NCI-H774 (cell line): Measurements from ENCODE around the gene PFDN2.
A peak's percentile ranks its signal among the peaks of the same experiment; 100 is the strongest.

ENCODE experiments used
- DNase-seq: peaks from one replicate; lab custom pipeline; 2025; lab: John Stamatoyannopoulos, UW

Gene PFDN2, protein sequence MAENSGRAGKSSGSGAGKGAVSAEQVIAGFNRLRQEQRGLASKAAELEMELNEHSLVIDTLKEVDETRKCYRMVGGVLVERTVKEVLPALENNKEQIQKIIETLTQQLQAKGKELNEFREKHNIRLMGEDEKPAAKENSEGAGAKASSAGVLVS

DNA sequence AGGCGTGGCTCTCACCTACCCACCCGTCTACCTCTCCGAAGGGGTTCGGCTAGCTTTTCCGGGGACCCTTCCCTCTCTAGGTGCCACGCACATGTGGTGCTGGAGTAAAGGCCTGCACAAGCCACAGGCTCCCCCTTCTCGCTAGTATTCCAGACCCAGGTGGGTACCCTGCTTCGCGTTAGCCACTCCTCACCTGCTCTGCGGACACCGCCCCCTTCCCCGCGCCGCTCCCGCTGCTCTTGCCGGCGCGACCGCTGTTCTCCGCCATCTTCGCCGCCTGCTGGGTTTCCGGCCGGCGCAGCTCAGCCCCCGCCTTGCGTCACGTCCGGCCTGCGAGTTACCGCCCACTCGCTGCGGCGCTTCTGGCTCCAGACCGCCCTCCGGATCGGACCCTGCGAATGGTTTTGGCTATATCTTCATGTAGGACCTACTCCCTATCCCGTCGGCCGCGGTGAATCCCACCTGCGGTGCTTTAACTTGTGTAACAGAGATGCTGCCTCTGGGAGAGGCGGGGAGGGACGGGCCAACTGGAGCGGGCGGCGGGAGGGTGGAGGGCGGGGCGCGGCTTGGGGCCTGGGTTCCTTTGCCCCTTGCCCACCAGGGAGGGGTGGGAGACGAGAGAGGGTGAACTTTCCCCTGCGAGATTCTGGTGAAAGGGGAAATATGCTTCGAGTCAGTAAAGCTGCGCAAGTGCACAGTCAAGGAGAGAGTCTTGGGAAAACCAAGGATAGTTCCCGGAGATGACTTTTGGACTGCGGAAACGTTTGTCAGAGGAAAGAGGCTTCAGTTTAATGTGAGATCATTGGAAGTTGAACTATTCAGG lies at the start of gene PFDN2, which contains the start of gene NIT1:
PFDN2 (minus strand) TSS at position 279 of the 823 bp plus-strand sequence; CDS start at position 268, 11 bp downstream.
NIT1 (plus strand) TSS at position 347 of the 823 bp plus-strand sequence; CDS start at position 419, 72 bp downstream.
- DNase-seq = peak; percentile 78

DNA sequence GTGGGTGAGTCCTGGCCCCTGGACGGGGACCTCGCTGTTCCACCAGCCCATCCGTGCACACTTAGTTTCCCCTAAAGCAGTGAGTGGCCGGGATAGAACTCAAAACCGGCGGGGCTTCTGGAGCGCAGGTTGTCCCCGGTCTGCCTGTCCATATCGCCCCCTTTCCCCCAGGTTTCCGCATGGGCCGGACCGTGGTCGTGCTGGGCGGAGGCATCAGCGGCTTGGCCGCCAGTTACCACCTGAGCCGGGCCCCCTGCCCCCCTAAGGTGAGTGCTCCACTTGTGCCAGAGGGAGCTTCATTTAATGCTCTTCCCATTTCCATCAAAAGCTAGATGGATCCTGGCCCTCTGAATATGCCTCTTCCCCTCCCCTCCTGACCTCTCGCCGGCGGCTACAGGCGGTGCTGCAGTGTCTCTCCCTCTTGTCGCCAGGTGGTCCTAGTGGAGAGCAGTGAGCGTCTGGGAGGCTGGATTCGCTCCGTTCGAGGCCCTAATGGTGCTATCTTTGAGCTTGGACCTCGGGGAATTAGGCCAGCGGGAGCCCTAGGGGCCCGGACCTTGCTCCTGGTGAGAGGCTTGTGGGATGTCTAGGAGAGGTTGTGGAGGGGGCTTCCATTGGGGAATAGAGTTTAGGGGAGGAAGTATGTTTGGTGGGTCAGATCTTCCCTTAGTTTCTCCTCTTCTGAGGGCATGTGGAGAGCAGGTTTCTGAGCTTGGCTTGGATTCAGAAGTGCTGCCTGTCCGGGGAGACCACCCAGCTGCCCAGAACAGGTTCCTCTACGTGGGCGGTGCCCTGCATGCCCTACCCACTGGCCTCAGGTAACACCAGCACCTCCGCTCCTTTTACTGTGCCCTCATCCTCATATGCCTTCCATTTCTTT lies 49.1 kb upstream of the PFDN2 start:
- no peak for DNase-seq

DNA sequence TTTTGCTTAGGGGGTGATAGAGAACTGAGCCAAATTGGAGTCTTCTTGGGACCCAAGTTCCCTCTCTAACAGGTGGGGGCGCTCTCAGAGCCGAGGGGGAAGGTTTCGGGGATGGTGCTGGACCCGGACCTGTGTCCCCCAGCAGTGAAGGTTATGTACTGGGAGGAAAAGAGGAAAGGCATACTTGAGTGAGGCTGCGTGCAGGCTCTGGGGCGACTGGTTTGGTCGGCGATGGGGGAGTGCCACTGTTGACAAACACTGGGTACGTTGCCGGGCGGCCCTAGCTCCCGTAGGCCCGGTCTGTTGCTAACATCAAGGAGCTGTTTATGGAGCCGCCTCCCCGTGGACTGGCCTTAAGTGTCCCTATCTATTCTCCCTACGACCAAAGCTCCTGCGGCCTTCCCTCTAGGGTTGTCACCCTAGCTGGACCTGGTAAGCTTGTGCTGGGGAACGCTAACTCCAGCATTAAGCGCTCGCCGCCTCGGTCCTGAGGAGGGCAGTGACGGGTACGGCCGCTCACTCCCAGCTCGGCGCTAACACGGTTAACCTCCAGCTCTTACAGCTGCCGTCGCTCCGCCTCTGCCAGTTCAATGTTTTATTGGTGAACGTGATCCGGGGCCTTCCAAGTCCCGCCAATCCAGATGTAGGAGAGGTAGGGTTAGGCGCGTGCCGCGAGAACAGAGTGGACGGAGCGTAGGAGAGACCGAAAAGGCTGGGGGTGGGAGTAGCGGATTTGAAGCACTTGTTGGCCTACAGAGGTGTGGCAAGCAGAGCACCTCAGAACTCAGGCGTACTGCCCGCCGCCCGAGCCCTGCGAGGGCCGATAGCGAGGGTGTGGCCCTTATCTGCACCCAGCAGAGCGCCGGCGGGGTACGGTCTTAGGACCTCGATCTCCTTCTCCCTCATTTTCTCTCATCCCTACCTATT lies 48.2 kb upstream of the PFDN2 start, which contains the start of gene PPOX:
PPOX (plus strand) TSS at position 685 of the 927 bp plus-strand sequence. CDS start 422 bp downstream, outside the sequence.
- DNase-seq = peak; percentile 97

DNA sequence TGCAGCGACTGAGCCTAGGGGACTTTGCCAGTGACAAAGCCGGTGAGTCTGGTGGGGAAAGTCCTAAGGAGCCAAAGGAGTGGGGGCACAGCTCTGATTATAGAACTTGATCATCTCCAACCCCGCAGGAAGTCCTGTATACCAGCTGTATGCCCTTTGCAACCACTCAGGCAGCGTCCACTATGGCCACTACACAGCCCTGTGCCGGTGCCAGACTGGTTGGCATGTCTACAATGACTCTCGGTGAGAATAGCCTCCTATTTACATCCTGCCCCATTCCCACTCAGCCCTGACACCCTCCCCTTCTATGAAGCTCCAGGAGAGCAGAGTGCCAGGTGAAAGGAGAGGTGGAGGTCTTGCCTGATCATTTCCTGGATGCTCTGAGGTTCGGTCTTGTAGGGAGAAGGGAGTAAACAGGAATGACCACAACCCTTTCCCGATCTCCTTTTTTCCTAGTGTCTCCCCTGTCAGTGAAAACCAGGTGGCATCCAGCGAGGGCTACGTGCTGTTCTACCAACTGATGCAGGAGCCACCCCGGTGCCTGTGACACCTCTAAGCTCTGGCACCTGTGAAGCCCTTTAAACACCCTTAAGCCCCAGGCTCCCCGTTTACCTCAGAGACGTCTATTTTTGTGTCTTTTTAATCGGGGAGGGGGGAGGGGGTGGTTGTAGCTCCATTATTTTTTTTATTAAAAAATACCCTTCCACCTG lies 47.2 kb upstream of the PFDN2 start:
- DNase-seq = no peak

DNA sequence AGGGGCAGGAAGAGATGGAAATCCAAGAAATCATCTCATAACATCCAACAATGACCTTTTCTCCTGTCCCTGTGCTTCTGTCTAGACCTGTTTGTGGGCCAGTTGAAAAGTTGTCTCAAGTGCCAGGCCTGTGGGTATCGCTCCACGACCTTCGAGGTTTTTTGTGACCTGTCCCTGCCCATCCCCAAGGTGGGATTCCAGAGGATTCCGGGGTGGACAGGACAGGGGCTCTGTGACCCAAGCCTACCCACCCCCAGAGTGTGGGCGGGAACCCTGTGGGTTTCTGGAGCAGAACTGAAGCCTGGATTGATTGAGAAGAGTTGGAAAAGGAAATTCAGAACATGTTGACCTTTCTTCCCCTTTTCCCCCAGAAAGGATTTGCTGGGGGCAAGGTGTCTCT lies 46.0 kb upstream of the PFDN2 start:
- DNase-seq = no peak

DNA sequence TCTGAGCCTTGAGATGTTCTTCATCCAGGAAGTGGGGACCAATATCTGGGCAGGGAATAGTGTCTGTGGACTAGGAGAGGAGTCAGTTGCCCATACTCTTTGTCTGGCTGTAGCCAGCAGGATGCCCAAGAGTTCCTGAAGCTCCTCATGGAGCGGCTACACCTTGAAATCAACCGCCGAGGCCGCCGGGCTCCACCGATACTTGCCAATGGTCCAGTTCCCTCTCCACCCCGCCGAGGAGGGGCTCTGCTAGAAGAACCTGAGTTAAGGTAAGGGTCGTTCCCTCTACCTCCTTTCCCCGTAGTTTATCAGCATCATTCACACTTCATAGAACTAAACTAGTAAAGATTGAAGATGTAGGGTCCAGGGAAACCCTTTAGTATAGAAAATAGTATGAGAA lies 45.0 kb upstream of the PFDN2 start:
- no peak for DNase-seq

DNA sequence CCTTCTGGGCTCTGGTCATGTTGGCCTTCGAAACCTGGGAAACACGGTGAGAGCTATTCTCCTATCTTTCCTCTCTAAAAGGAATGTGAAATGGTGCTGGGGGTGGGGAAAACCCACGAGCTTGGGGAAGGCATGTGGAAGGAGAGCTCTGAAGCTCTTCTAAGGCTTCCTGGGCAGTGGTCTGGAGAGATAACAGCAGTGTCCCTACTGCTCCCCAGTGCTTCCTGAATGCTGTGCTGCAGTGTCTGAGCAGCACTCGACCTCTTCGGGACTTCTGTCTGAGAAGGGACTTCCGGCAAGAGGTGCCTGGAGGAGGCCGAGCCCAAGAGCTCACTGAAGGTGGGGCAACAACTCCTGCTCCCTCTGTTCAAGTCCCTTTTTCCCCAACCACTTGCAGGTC lies 44.2 kb upstream of the PFDN2 start:
- DNase-seq = no peak

DNA sequence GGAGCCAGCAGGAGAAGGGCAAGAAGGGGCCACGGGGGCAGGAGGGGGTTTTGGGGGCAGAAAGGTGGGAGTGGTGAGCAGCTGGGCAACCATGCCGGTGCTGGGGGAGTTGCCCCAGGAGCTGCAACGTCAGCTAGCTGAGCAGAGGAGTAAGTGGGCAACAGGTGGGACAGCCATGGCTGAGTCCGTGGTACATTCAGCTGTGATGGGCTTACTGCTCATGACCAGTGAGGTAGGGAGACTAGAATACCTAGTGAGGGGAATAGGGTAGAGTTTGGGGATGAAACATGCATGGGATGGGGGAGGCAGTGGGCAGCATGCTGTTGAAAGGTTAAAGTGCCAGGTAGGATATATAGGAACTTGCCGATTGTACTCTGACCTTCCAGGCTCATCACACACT lies 43.8 kb upstream of the PFDN2 start:
- no peak for DNase-seq

DNA sequence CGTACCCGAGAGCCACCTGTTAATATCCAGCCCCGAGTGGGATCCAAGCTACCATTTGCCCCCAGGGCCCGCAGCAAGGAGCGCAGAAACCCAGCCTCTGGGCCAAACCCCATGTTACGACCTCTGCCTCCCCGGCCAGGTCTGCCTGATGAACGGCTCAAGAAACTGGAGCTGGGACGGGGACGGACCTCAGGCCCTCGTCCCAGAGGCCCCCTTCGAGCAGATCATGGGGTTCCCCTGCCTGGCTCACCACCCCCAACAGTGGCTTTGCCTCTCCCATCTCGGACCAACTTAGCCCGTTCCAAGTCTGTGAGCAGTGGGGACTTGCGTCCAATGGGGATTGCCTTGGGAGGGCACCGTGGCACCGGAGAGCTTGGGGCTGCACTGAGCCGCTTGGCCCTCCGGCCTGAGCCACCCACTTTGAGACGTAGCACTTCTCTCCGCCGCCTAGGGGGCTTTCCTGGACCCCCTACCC lies 42.9 kb upstream of the PFDN2 start:
- DNase-seq = no peak

DNA sequence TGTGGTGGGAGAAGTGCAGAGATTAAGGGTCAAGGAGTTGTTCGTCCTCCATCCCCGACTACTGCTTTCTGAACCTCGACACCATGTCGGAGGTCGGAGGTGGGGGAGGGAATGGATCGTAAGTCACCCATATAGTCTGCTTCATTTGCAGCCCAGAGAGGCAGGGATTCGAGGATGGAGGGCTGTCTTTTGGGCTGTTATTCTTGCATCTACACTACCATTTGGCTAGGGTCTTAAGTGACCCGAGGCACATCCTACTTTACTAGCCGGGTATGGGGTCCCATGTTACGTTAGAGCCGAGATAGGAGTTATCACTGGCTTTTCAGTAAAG lies 42.0 kb upstream of the PFDN2 start:
- DNase-seq = no peak

DNA sequence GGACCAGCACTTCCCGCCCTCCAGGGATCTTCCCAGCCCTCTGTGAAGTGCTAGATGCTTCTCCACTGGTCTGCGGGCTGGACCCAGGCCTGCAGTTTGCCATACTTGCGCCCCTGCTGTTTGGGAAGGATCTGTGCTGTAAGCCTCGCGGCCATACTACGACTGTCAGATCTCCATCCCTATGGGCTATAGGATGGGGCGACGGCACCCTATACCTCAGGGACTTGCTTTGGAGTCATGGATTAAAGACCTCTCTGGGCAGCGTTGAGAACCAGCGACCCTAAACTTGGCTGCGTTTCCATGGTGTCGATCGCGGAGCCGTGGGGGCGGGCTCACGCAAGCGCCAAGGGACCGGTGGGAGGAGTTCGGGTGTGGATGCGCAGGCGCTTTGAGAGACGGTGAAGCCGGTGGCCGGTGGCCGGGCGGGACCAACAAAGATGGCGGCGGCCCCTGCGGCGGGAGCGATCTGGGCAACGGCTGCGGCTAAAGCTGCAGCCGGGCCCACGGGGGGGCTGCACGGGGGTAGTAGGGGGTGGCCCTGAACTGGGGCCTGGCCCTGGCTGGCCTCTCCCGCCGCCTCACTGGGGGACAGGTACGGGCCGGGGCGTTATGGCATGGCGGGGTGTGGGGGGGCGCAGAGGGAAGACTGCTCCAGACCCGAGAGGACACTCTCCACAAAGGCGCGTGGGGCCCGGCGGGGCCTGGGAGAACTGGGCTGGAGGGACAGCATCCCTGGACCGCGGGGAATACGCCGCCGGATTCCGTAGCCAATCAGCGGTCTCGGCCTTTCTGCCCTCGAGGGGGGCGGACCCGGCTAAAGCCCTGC lies 41.5 kb upstream of the PFDN2 start, which contains the start of gene USP21:
USP21 (plus strand) TSS at position 414 of the 826 bp plus-strand sequence. CDS start 1,141 bp downstream, outside the sequence.
- DNase-seq = peak; percentile 88

DNA sequence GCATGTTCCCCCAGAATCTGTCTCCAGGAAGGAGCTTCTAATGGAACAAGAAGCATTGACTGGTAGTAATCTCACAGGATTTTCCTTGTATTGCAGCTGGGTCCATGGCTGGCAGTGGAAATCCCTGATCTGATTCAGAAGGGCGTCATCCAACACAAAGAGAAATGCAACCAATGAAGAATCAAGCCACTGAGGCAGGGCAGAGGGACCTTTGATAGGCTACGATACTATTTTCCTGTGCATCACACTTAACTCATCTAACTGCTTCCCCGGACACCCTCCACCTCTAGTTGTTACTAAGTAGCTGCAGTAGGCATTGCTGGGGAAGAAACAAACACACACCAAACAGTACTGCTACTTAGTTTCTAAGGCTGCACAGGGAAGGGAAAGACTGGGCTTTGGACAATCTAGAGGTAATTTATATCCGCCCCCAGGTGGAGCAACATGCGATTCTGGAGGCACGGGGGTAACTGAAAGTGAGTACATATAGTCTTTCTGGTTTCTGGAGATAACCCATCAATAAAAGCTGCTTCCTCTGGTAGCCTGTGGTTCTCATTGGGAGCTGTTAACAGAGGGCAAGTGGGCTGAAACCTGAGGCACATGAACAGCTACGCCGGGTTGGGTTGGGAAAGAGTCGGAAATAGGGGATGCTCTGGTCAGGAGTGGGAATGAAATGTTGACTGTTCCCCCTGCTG lies 40.6 kb upstream of the PFDN2 start:
- no peak for DNase-seq

DNA sequence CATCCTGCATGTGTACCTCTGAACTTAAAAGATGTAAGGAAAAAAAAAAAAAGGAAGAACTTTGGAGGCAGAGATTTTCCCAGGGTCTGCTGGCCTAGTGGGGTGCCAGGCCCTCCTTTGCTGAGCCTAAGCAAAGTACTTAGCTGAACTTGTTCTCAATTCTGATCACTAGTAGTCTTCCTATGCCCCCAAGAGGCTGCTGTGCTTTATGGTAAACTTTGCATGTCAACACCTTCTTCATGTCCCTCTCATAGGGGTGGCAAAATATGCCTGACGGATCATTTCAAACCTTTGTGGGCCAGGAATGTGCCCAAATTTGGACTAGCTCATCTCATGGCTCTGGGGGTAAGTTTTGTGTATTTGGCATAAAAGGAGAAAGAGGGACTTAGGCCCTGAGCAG lies 40.0 kb upstream of the PFDN2 start:
- no peak for DNase-seq

DNA sequence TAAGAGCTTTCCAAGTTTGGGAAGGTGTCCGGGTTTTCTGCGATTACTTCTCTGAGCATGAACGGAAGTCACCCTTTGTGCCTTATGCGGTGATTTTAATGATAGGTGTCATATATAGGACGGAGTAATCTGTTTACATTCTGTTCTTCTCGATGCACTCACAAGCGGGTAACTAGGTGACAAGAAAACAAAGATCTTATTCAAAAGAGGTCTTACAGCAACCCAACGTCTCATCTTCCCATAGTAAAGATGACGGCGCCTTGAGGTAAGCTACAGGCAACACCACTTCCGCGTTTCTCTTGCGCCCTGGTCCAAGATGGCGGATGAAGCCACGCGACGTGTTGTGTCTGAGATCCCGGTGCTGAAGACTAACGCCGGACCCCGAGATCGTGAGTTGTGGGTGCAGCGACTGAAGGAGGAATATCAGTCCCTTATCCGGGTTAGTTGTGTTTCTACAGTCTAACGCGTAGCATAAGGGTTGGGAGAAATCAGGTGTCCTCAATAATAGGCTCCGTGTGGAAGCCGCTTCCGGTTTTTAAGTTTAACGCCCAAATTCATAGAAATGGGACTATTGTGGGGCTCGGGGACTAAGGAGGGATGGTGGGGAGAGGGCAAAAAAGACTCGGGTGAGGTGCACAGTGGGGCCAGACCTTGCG lies 36.0 kb upstream of the PFDN2 start, which contains the start of gene UFC1:
UFC1 (plus strand) TSS at position 297 of the 656 bp plus-strand sequence; CDS start at position 317, 20 bp downstream.
- peak; percentile 88 for DNase-seq

DNA sequence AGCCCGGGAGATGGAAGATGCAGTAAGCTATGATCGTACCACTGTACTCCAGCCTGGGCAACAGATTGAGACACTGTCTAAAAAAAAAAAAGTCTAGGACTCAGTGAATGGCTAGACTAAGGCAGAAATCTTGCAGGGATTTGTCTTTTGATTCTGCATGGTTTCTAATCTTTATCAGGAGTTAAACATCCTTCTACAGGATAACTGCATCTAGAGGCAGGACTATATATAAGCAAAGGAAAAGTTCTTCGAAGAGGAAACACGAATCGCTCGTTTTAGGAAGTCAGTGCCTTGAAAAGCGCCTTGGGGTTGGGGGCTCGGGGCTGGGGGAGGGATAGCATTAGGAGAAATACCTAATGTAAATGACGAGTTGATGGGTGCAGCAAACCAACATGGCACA lies 35.3 kb upstream of the PFDN2 start:
- no peak for DNase-seq

DNA sequence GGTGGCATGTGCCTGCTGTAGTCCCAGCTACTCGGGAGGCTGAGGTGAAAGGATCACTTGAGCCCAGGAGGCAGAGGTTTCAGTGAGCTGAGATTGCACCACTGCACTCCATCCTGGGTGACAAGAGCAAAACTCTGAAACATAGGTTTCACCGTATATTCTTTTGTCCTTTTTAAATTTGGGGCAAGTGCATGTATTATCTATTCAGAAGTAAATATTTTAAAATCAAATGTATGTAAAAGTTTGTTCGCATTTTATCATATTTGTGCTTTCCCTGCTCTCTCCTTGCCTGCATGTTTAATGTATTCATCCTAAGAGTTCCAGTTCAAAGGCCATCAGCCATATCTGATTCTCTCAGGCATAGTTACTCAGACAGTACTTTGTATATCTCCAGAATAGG lies 28.0 kb upstream of the PFDN2 start:
- no peak for DNase-seq

DNA sequence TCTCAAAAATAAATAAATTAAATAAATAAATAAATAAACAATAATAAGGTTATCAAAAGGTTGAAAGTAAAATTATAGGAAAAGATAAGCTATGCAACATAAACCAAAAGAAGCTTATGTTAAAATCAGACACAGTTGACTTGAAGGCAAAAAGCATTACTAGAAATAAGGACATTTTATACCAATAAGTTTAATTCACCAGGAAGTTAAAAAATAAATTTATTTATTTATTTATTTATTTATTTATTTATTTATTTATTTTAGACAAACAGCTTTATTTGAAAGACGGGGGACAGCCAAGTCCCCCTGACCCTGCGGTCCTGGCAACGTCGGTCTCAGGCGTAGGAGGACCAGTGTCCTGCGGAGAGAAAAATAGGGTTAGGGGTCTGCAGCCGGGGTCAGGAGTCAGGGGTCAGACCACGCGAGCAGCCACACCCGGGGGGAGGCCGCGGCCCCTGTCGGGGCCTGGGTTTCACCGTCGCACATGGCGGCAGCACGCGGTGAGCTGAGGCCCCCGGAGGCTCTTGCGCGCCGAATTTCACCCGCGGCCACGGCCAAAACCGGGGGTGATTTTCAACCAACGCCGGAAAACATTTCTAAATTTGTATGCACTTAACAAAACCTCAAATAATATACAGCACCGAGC lies 23.0 kb upstream of the PFDN2 start:
- no peak for DNase-seq

DNA sequence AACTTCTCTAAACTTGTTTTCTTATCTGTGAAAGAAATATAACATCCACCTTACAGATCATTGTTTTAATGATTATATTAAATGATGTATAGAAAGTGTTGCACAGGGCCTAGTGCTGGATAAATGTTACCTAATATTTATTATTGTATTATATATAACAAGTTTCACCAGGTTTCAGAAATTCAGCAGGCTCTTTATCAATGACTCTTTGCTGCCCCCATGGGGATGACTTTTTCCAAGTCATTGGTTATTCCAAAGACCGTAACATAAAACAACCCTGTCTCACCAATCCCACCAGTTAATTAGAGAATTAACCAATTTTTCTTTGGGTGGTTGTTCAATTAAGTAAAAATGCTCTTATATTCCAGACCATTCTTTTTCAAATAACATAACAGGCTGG lies 21.9 kb upstream of the PFDN2 start:
- DNase-seq = peak; percentile 5
